B cell (primary cell): Measurements from ENCODE around the gene KIRREL3. TPM values are rescaled to one million over a fixed set of nuclear protein-coding genes. Genes with fewer than 3 reads are reported as not detected.

Source experiments
- ATAC-seq: fragments of 200-7000 bp; cut with Tn5 transposase; one replicate; pipeline ENCODE4 v1.10.0; 2021; ENCODE audit warnings: low read depth, mild to moderate bottlenecking, moderate number of reproducible peaks, moderate library complexity
- CTCF ChIA-PET: fragments of 350-600 bp; sonication (Branson Sonifier 250); formaldehyde crosslinking; loops from one replicate; lab custom pipeline; 2021; ENCODE audit warnings: antibody characterized with exemption, inconsistent platforms; lab: Charles Lee
- POLR2A ChIA-PET: fragments of 350-600 bp; sonication (Branson Sonifier 250); formaldehyde crosslinking; loops from one replicate; lab custom pipeline; 2021; ENCODE audit warnings: antibody characterized with exemption; lab: Charles Lee
- DNase-seq: peaks from one replicate; pipeline ENCODE4 v3.0.0; 2013
- H2AFZ ChIP-seq: 2 replicates; pipeline ENCODE4 v1.6.1; 2012; ENCODE audit warnings: mild to moderate bottlenecking, low read depth, low read length; ENCODE audit not compliant: insufficient read depth, poor library complexity, severe bottlenecking
- H3K27ac ChIP-seq, 2 donors: 1 replicate in 1 of 2; 2 replicates in 1 of 2; pipeline ENCODE4 v1.5.1; 2012 to 2013; ENCODE audit warnings: low read length in 2 of 2, mild to moderate bottlenecking in 2 of 2, moderate library complexity in 1 of 2
- H3K27me3 ChIP-seq, 4 experiments: fragments of 200-600 bp in 1 of 4; sonication (generic) in 1 of 4; replicated peaks in 1 of 4; 1 replicate in 2 of 4; 2 replicates in 2 of 4; pipeline versions ENCODE4 v1.6.1 to v1.7.0; 2013 to 2016; ENCODE audit warnings: low read length in 3 of 4, mild to moderate bottlenecking in 2 of 4, mixed read lengths in 1 of 4, moderate library complexity in 1 of 4; ENCODE audit not compliant: insufficient read depth in 4 of 4, control insufficient read depth in 3 of 4; ENCODE audit errors: control extremely low read depth in 1 of 4
- H3K36me3 ChIP-seq, 2 experiments: replicated peaks in 1 of 2; 1 replicate in 1 of 2; 2 replicates in 1 of 2; pipeline versions ENCODE4 v1.6.1 to v1.7.1; 2013; ENCODE audit warnings: low read length in 1 of 2; ENCODE audit not compliant: insufficient read depth in 2 of 2, control insufficient read depth in 1 of 2; ENCODE audit errors: control extremely low read depth in 1 of 2, extremely low read depth in 1 of 2
- H3K4me1 ChIP-seq, 2 donors: fragments of 200-600 bp in 1 of 2; sonication (generic) in 1 of 2; 1 replicate in 1 of 2; 2 replicates in 1 of 2; pipeline versions ENCODE4 v1.5.1 to v1.6.1; 2013 to 2017; ENCODE audit warnings: low read length in 2 of 2; ENCODE audit not compliant: control insufficient read depth in 2 of 2, insufficient read depth in 2 of 2
- H3K4me2 ChIP-seq: replicated peaks from 2 replicates; pipeline ENCODE3; 2012; ENCODE audit warnings: mild to moderate bottlenecking, low read depth, low read length; ENCODE audit not compliant: poor library complexity, severe bottlenecking
- H3K4me3 ChIP-seq, 5 experiments: fragments of 200-600 bp in 1 of 5; sonication (generic) in 1 of 5; 1 replicate in 3 of 5; 2 replicates in 2 of 5; pipeline versions ENCODE4 v1.5.1 to v1.7.0; 2011 to 2016; ENCODE audit warnings: low read length in 4 of 5, mild to moderate bottlenecking in 4 of 5, low read depth in 2 of 5, control low read depth in 1 of 5, moderate library complexity in 1 of 5; ENCODE audit not compliant: insufficient read depth in 1 of 5; ENCODE audit errors: control extremely low read depth in 1 of 5, extremely low read depth in 1 of 5
- H3K79me2 ChIP-seq: fragments of 200-600 bp; sonication (generic); one replicate; pipeline ENCODE4 v1.6.0; 2016; ENCODE audit warnings: low read length; ENCODE audit not compliant: control insufficient read depth, insufficient read depth
- H3K9ac ChIP-seq: fragments of 200-600 bp; sonication (generic); 2 replicates; pipeline ENCODE4 v1.6.1; 2017; ENCODE audit warnings: mild to moderate bottlenecking, low read length, moderate library complexity
- H3K9me3 ChIP-seq, 3 donors: one replicate each; pipeline versions ENCODE4 v1.6.1 to v1.7.1; 2013; ENCODE audit warnings: low read length in 2 of 3; ENCODE audit not compliant: control insufficient read depth in 2 of 3, insufficient read depth in 1 of 3; ENCODE audit errors: control extremely low read depth in 1 of 3
- H4K20me1 ChIP-seq: 2 replicates; pipeline ENCODE4 v1.6.0; 2012; ENCODE audit warnings: mild to moderate bottlenecking, low read length; ENCODE audit not compliant: insufficient read depth, control insufficient read depth, poor library complexity, severe bottlenecking
- H3K27ac Mint-ChIP-seq: one replicate; pipeline ENCODE4 v1.8.0; 2021; ENCODE audit warnings: mixed read lengths
- H3K27me3 Mint-ChIP-seq: one replicate; pipeline ENCODE4 v1.8.0; 2021; ENCODE audit warnings: mixed read lengths
- H3K4me1 Mint-ChIP-seq: one replicate; pipeline ENCODE4 v1.8.0; 2021; ENCODE audit warnings: mixed read lengths
- H3K4me3 Mint-ChIP-seq: one replicate; pipeline ENCODE4 v1.8.0; 2021; ENCODE audit warnings: mixed read lengths
- H3K9me3 Mint-ChIP-seq: one replicate; pipeline ENCODE4 v1.8.0; 2022; ENCODE audit warnings: mixed read lengths; ENCODE audit not compliant: insufficient read depth
- EZH2 ChIP-seq: IDR thresholded peaks from 2 replicates; pipeline ENCODE4 v1.6.1; 2012; ENCODE audit warnings: borderline replicate concordance, low read depth, mild to moderate bottlenecking, moderate library complexity, low read length; ENCODE audit not compliant: insufficient read depth, poor library complexity, severe bottlenecking
- WGBS: methylation state at CpG from one replicate; pipeline ENCODE4 v1.1.5; 2013; ENCODE audit warnings: missing lambda C conversion rate; ENCODE audit not compliant: insufficient coverage; 5-methylcytosine and 5-hydroxymethylcytosine counted together
- intact Hi-C: fragments of 100-400 bp; cut with micrococcal nuclease; formaldehyde crosslinking; loops from one replicate; pipeline ENCODE4 v1.10.0; 2022
- polyA plus RNA-seq: library from polyadenylated mRNA; depleted of rRNA; stranded (reverse); fragments of >200 nt; gene quantifications from 2 replicates; pipeline ENCODE4 v1.2.3, GENCODE V29; 2012
- total RNA-seq, 2 donors: library from RNA; stranded (reverse); fragments of 120-200 nt in 1 of 2; gene quantifications; 1 replicate in 1 of 2; 2 replicates in 1 of 2; pipeline versions ENCODE4 v1.2.3 to v1.2.4, GENCODE V29; 2013 to 2022
- TF ChIP-seq, protein P1 (sequence below): fragments of 200-600 bp; IDR thresholded peaks from one replicate; pipeline ENCODE4 v1.8.0; 2022; ENCODE audit warnings: antibody characterized with exemption, mild to moderate bottlenecking

KIRREL3 gene
- total and polyA plus RNA-seq, 2 donors (not counting 1 experiment from before 2014, with no cell fraction given): not detected

DNA sequence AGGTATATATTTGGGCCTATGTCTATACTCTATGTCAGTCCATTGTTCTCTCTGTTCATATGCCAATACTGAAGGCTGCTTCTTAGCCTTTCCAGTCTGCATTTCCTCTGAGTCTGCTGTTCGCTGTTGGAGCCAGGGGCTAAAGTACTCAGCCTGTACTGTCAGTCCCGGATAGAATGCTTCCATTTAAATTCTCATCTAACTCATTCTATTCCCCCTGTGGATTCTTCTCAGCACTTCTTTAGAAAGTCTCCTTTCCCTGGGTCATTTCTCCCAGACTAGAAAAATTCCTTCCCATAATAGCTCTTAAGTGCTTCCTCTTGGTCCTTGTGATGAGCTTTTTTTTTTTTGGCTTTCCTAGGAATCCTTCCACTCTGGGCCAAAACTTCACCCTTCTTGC lies 293.1 kb downstream of the KIRREL3 start:
- H3K4me3 ChIP-seq: no peak overlapping the region
- no peak overlapping the region for H3K27ac ChIP-seq
- DNase-seq (no peak), ATAC-seq (no peak)
- H3K79me2 ChIP-seq: no peaks in the 10 kb centered on the region
- intact Hi-C loops: no loop called here
- H3K4me1 ChIP-seq: no peaks in the 10 kb centered on the region
- Mint-ChIP-seq H3K27ac (no peak overlapping the region), H3K4me1 (no peaks in the 10 kb centered on the region), H3K4me3 (no peak overlapping the region), H3K27me3 (peaks cover 7% of the 10 kb centered on the region), H3K9me3 (no peaks in the 10 kb centered on the region)
- H2AFZ ChIP-seq: no peak overlapping the region
- H3K9ac ChIP-seq: no peak overlapping the region
- ChIA-PET POLR2A (no interaction called here), CTCF (no interaction called here)
- WGBS: 75% methylated on average over 2 of the region's 2 CpGs
- H4K20me1 ChIP-seq: no peaks in the 10 kb centered on the region
- H3K4me2 ChIP-seq: no peak overlapping the region
- H3K36me3 ChIP-seq: no peaks in the 10 kb centered on the region
- TF ChIP-seq EZH2: no peak
- TF ChIP-seq, protein P1, sequence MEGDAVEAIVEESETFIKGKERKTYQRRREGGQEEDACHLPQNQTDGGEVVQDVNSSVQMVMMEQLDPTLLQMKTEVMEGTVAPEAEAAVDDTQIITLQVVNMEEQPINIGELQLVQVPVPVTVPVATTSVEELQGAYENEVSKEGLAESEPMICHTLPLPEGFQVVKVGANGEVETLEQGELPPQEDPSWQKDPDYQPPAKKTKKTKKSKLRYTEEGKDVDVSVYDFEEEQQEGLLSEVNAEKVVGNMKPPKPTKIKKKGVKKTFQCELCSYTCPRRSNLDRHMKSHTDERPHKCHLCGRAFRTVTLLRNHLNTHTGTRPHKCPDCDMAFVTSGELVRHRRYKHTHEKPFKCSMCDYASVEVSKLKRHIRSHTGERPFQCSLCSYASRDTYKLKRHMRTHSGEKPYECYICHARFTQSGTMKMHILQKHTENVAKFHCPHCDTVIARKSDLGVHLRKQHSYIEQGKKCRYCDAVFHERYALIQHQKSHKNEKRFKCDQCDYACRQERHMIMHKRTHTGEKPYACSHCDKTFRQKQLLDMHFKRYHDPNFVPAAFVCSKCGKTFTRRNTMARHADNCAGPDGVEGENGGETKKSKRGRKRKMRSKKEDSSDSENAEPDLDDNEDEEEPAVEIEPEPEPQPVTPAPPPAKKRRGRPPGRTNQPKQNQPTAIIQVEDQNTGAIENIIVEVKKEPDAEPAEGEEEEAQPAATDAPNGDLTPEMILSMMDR: no peak
- H3K27me3 ChIP-seq: peaks cover 0 to 6% (median 0%) of the 10 kb centered on the region in 4 experiments
- H3K9me3 ChIP-seq: peaks cover 0 to 3% (median 0%) of the 10 kb centered on the region in 3 donors

DNA sequence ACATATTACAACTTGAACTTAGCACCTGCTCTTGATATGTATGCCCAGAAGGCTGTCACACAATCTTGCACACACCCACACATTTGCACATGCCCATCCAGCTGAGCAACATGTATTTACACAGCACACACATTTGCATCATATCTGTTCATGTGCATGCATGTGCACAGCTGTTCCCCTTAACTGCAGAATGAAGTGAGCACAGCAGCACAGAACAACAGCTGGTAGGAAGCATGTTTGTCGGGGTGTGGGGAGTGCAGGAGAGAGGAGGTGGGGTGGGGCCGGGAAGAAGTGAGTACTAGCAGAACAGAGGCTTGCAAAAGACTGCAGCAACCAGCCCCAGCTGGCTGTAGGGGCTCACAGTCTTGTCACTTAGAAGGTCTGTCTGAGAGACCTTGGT lies 296.5 kb downstream of the KIRREL3 start:
- Histone ChIP-seq H4K20me1 (no peaks in the 10 kb centered on the region), H3K27me3 (no peaks in the 10 kb centered on the region), H3K9ac (no peak overlapping the region), H3K4me2 (no peak overlapping the region), H3K36me3 (no peaks in the 10 kb centered on the region), H3K4me3 (no peak overlapping the region), H3K27ac (no peak overlapping the region), H3K4me1 (no peaks in the 10 kb centered on the region), H3K9me3 (peaks cover 0 to 3% (median 0%) of the 10 kb centered on the region in 3 donors), H2AFZ (no peak overlapping the region), H3K79me2 (no peaks in the 10 kb centered on the region)
- ChIA-PET CTCF (no interaction called here), POLR2A (no interaction called here)
- intact Hi-C loops: no loop called here
- TF ChIP-seq EZH2: no peak
- TF ChIP-seq, protein P1: no peak
- H3K9me3 Mint-ChIP-seq: no peaks in the 10 kb centered on the region
- H3K4me1 Mint-ChIP-seq: no peaks in the 10 kb centered on the region
- H3K27ac Mint-ChIP-seq: no peak overlapping the region
- H3K4me3 Mint-ChIP-seq: no peak overlapping the region
- WGBS: 38% methylated on average over 2 of the region's 2 CpGs
- peaks cover 5% of the 10 kb centered on the region for H3K27me3 Mint-ChIP-seq
- ATAC-seq (no peak), DNase-seq (no peak)
